Naive thymus-derived CD4-positive, alpha-beta T cell (primary cell): ENCODE data around the gene OXLD1. TPM values are rescaled to one million over a fixed set of nuclear protein-coding genes. Genes with fewer than 3 reads are reported as not detected.
"Not testable (repeated sequence)": the region's sequence is repeated elsewhere in the genome, so short reads cannot be mapped to it uniquely, and the experiment has no call there.

Experiments
- ATAC-seq: fragments of 150-1000 bp; cut with Tn5 transposase; 2 replicates; pipeline ENCODE4 v1.10.0; 2021; ENCODE audit warnings: mild to moderate bottlenecking, moderate library complexity
- CTCF ChIA-PET: fragments of 350-600 bp; sonication (Branson Sonifier 250); formaldehyde crosslinking; loops from one replicate; lab custom pipeline; 2021; ENCODE audit warnings: antibody characterized with exemption; lab: Charles Lee
- POLR2A ChIA-PET: fragments of 350-600 bp; sonication (Branson Sonifier 250); formaldehyde crosslinking; loops from one replicate; lab custom pipeline; 2021; ENCODE audit warnings: antibody characterized with exemption, inconsistent platforms; lab: Charles Lee
- DNase-seq, 9 donors: peaks; one replicate each; pipeline versions ENCODE4 v3.0.0 to v3.0.0-alpha.2; 2020 to 2022; ENCODE audit warnings: mixed read lengths in 1 of 9
- H3K27ac ChIP-seq: one replicate; pipeline ENCODE4 v1.7.0; 2013; ENCODE audit warnings: mild to moderate bottlenecking, low read depth, low read length, moderate library complexity
- H3K27me3 ChIP-seq, 2 donors: one replicate each; pipeline ENCODE4 v1.7.0; 2013; ENCODE audit warnings: low read length in 2 of 2, mild to moderate bottlenecking in 2 of 2, moderate library complexity in 2 of 2; ENCODE audit not compliant: control insufficient read depth in 2 of 2, insufficient read depth in 2 of 2
- H3K36me3 ChIP-seq, 3 experiments: 1 replicate in 2 of 3; 2 replicates in 1 of 3; pipeline ENCODE4 v1.7.0; 2013; ENCODE audit warnings: low read length in 3 of 3, mild to moderate bottlenecking in 3 of 3, moderate library complexity in 1 of 3; ENCODE audit not compliant: insufficient read depth in 3 of 3, control insufficient read depth in 2 of 3
- H3K4me1 ChIP-seq, 2 donors: one replicate each; pipeline ENCODE4 v1.7.0; 2013; ENCODE audit warnings: low read length in 2 of 2, mild to moderate bottlenecking in 2 of 2, moderate library complexity in 1 of 2; ENCODE audit not compliant: control insufficient read depth in 2 of 2, insufficient read depth in 2 of 2
- H3K4me3 ChIP-seq: 2 replicates; pipeline ENCODE4 v1.7.0; 2013; ENCODE audit warnings: mild to moderate bottlenecking, low read length
- H3K9me3 ChIP-seq, 3 experiments: 1 replicate in 2 of 3; 2 replicates in 1 of 3; pipeline ENCODE4 v1.7.0; 2013; ENCODE audit warnings: low read length in 3 of 3; ENCODE audit not compliant: control insufficient read depth in 2 of 3
- H3K27ac Mint-ChIP-seq, 9 donors: one replicate each; pipeline ENCODE4 v1.8.0; 2020 to 2022; ENCODE audit warnings: mixed read lengths in 9 of 9, mild to moderate bottlenecking in 8 of 9, moderate library complexity in 5 of 9, inconsistent platforms in 2 of 9
- H3K27me3 Mint-ChIP-seq, 5 donors: one replicate each; pipeline ENCODE4 v1.8.0; 2021 to 2022; ENCODE audit warnings: mixed read lengths in 5 of 5, mild to moderate bottlenecking in 1 of 5
- H3K36me3 Mint-ChIP-seq, 5 donors: one replicate each; pipeline ENCODE4 v1.8.0; 2020 to 2022; ENCODE audit warnings: mixed read lengths in 5 of 5, mild to moderate bottlenecking in 3 of 5, inconsistent platforms in 1 of 5
- H3K4me1 Mint-ChIP-seq, 7 donors: one replicate each; pipeline ENCODE4 v1.8.0; 2020 to 2022; ENCODE audit warnings: mixed read lengths in 7 of 7, mild to moderate bottlenecking in 3 of 7, inconsistent platforms in 1 of 7
- H3K4me3 Mint-ChIP-seq, 10 donors: one replicate each; pipeline ENCODE4 v1.8.0; 2020 to 2022; ENCODE audit warnings: mild to moderate bottlenecking in 10 of 10, mixed read lengths in 10 of 10, moderate library complexity in 6 of 10, inconsistent platforms in 2 of 10
- H3K9me3 Mint-ChIP-seq, 11 donors: one replicate each; pipeline ENCODE4 v1.8.0; 2020 to 2022; ENCODE audit warnings: mixed read lengths in 11 of 11, mild to moderate bottlenecking in 4 of 11, inconsistent platforms in 1 of 11, moderate library complexity in 1 of 11
- intact Hi-C, 2 donors: fragments of 100-400 bp; cut with micrococcal nuclease; formaldehyde crosslinking; loops; one replicate each; pipeline ENCODE4 v1.15.1; 2023
- microRNA-seq: library from miRNA; unstranded; fragments of <30 nt; microRNA quantifications from one replicate; pipeline ENCODE4 v1.2.0, GENCODE V29; 2022; ENCODE audit warnings: borderline microRNAs expressed
- polyA plus RNA-seq, 2 donors: library from polyadenylated mRNA; unstranded; fragments of 300-500 nt; fragmentation: Illumina TruSeq; gene quantifications; one replicate each; pipeline ENCODE4 v1.2.3, GENCODE V29; 2021
- total RNA-seq, 6 experiments: library from RNA in 5 of 6; stranded (reverse) in 5 of 6; gene quantifications; 1 replicate in 5 of 6; 2 replicates in 1 of 6; pipeline ENCODE4 v1.2.3 and lab custom pipeline; 2021 to 2026

Gene OXLD1
- total and polyA plus RNA-seq, 7 experiments from 2014 or later: 35.9 to 123 (median 58.5) TPM

GRCh38 chr17:81618307-81618706 is 48.1 kb downstream of the OXLD1 start:
- H3K9me3 ChIP-seq, H3K27me3 ChIP-seq, ATAC-seq, intact Hi-C loops, POLR2A ChIA-PET, H3K4me1 ChIP-seq, H3K4me3 Mint-ChIP-seq, H3K27ac Mint-ChIP-seq, H3K9me3 Mint-ChIP-seq, CTCF ChIA-PET, H3K4me3 ChIP-seq, H3K27me3 Mint-ChIP-seq, DNase-seq, H3K27ac ChIP-seq: not testable (repeated sequence)
- H3K36me3 ChIP-seq: peaks cover 10 to 64% (median 18%) of the 10 kb centered on the region in 3 experiments
- H3K4me1 Mint-ChIP-seq: peaks cover 14 to 35% (median 19%) of the 10 kb centered on the region in 7 donors
- H3K36me3 Mint-ChIP-seq: peaks cover 9 to 37% (median 24%) of the 10 kb centered on the region in 5 donors

- CTCF ChIA-PET: no interaction called here
- no peaks in the 10 kb centered on the region for H3K27me3 ChIP-seq
- no peak overlapping the region for H3K27ac ChIP-seq
- H3K9me3 Mint-ChIP-seq: no peaks in the 10 kb centered on the region
- no peak overlapping the region for H3K4me3 Mint-ChIP-seq
- ATAC-seq (no peak), DNase-seq (no peak)
- peaks cover 14 to 39% (median 19%) of the 10 kb centered on the region in 7 donors for H3K4me1 Mint-ChIP-seq
- peaks cover 9 to 42% (median 22%) of the 10 kb centered on the region in 5 donors for H3K36me3 Mint-ChIP-seq
- intact Hi-C loops: no loop called here
- peaks cover 11 to 65% (median 17%) of the 10 kb centered on the region in 3 experiments for H3K36me3 ChIP-seq
- POLR2A ChIA-PET: no interaction called here
- peaks cover 0 to 5% of the 10 kb centered on the region in 2 donors for H3K4me1 ChIP-seq
- no peaks in the 10 kb centered on the region for H3K9me3 ChIP-seq
- H3K27me3 Mint-ChIP-seq: no peaks in the 10 kb centered on the region
- H3K4me3 ChIP-seq: no peak overlapping the region
- H3K27ac Mint-ChIP-seq: peak overlapping the region in 1 of 9 donors; percentile 21
Measured at GRCh38 chr17:81616877-81617276, 49.5 kb downstream of the OXLD1 start.

- Mint-ChIP-seq H3K27me3 (no peaks in the 10 kb centered on the region), H3K4me1 (peaks cover 14 to 38% (median 19%) of the 10 kb centered on the region in 7 donors), H3K9me3 (no peaks in the 10 kb centered on the region), H3K27ac (peak overlapping the region in 5 of 9 donors; percentile 48 to 81 (median 51)), H3K36me3 (peaks cover 5 to 28% (median 11%) of the 10 kb centered on the region in 5 donors), H3K4me3 (no peak overlapping the region)
- ChIA-PET CTCF (interaction anchor here (0.5 to 0.6 kb wide), 3 partner anchors 13 to 47 kb away, joined by 3 to 6 read pairs (median 3); no protein-coding TSS in a partner anchor), POLR2A (no interaction called here)
- no peak overlapping the region for H3K27ac ChIP-seq
- no peaks in the 10 kb centered on the region for H3K27me3 ChIP-seq
- ATAC-seq (no peak), DNase-seq (no peak)
- H3K9me3 ChIP-seq: no peaks in the 10 kb centered on the region
- H3K4me3 ChIP-seq: no peak overlapping the region
- H3K4me1 ChIP-seq: peaks cover 0 to 5% of the 10 kb centered on the region in 2 donors
- intact Hi-C loops: no loop called here
- H3K36me3 ChIP-seq: peaks cover 5 to 57% (median 6%) of the 10 kb centered on the region in 3 experiments
Measured at GRCh38 chr17:81615401-81615930, 50.9 kb downstream of the OXLD1 start.

Small RNAs within 50 kb of the gene (microRNA-seq; reads per million reads assigned to microRNA genes)
- gene MIR6786: not detected

Other genes starting within 250 kb of the OXLD1 start
- 1,000 to 10,000 TPM in 4 of 5 experiments, 100 to 1,000 TPM in 1; 971 to 4,639 (median 1,185) TPM for gene ACTG1, start 153.8 kb downstream of the OXLD1 start, total RNA-seq
- 1,000 to 10,000 TPM; 1,098 to 1,433 TPM for gene ACTG1, start 153.8 kb downstream of the OXLD1 start, polyA plus RNA-seq
- 1 to 10 TPM in 2 of 5 experiments, under 1 TPM in 3; 0.56 to 1.6 (median 0.70) TPM for gene FSCN2, start 138.2 kb downstream of the OXLD1 start, total RNA-seq
- gene FSCN2, start 138.2 kb downstream of the OXLD1 start, polyA plus RNA-seq: not detected
- gene FAAP100, start 114.3 kb downstream of the OXLD1 start, total RNA-seq: 10 to 100 TPM; 28.8 to 57.0 (median 43.6) TPM
- 10 to 100 TPM in 1 of 2 donors, 1 to 10 TPM in 1; 9.0 to 20.1 TPM for gene FAAP100, start 114.3 kb downstream of the OXLD1 start, polyA plus RNA-seq
- 100 to 1,000 TPM in 2 of 5 experiments, 10 to 100 TPM in 3; 77.7 to 125 (median 93.6) TPM for gene NPLOC4, start 29.5 kb downstream of the OXLD1 start, total RNA-seq
- 10 to 100 TPM; 47.8 to 68.6 TPM for gene NPLOC4, start 29.5 kb downstream of the OXLD1 start, polyA plus RNA-seq
- 1 to 10 TPM in 2 of 5 experiments, under 1 TPM in 3; 0.32 to 1.9 (median 0.51) TPM for gene TSPAN10, start 29.4 kb downstream of the OXLD1 start, total RNA-seq
- gene TSPAN10, start 29.4 kb downstream of the OXLD1 start, polyA plus RNA-seq: under 1 TPM; 0.33 to 0.98 TPM
- 10 to 100 TPM in 1 of 5 experiments, 1 to 10 TPM in 4; 1.0 to 28.0 (median 1.9) TPM for gene PDE6G, start 10.1 kb downstream of the OXLD1 start, total RNA-seq
- 1 to 10 TPM; 2.0 to 2.6 TPM for gene PDE6G, start 10.1 kb downstream of the OXLD1 start, polyA plus RNA-seq
- gene CCDC137, start 132 bp upstream of the OXLD1 start, total RNA-seq: 10 to 100 TPM; 16.3 to 33.5 (median 27.1) TPM
- gene CCDC137, start 132 bp upstream of the OXLD1 start, polyA plus RNA-seq: 10 to 100 TPM; 10.0 to 26.0 TPM
- 10 to 100 TPM; 12.0 to 30.6 (median 30.1) TPM for gene ARL16, start 17.2 kb upstream of the OXLD1 start, total RNA-seq
- 10 to 100 TPM; 33.6 to 35.3 TPM for gene ARL16, start 17.2 kb upstream of the OXLD1 start, polyA plus RNA-seq
- 100 to 1,000 TPM; 108 to 174 (median 153) TPM for gene HGS, start 17.4 kb upstream of the OXLD1 start, total RNA-seq
- gene HGS, start 17.4 kb upstream of the OXLD1 start, polyA plus RNA-seq: 10 to 100 TPM; 19.8 to 40.3 TPM
- 10 to 100 TPM; 21.3 to 83.8 (median 26.6) TPM for gene MRPL12, start 36.8 kb upstream of the OXLD1 start, total RNA-seq
- 10 to 100 TPM; 46.3 to 51.7 TPM for gene MRPL12, start 36.8 kb upstream of the OXLD1 start, polyA plus RNA-seq
- gene SLC25A10, start 45.7 kb upstream of the OXLD1 start, total RNA-seq: 10 to 100 TPM in 1 of 5 experiments, 1 to 10 TPM in 4; 4.0 to 27.4 (median 6.2) TPM
- gene SLC25A10, start 45.7 kb upstream of the OXLD1 start, polyA plus RNA-seq: 1 to 10 TPM; 3.4 to 5.2 TPM
- gene GCGR, start 137.5 kb upstream of the OXLD1 start, total RNA-seq: not detected
- gene GCGR, start 137.5 kb upstream of the OXLD1 start, polyA plus RNA-seq: not detected
- gene MCRIP1, start 166.7 kb upstream of the OXLD1 start, total RNA-seq: 10 to 100 TPM; 41.1 to 65.3 (median 53.1) TPM
- 10 to 100 TPM; 44.5 to 59.0 TPM for gene MCRIP1, start 166.7 kb upstream of the OXLD1 start, polyA plus RNA-seq
- gene PPP1R27, start 168.4 kb upstream of the OXLD1 start, total RNA-seq: not detected
- under 1 TPM in 1 of 2 donors, not detected in 1; 0.13 TPM for gene PPP1R27, start 168.4 kb upstream of the OXLD1 start, polyA plus RNA-seq
- gene P4HB, start 193.9 kb upstream of the OXLD1 start, total RNA-seq: 100 to 1,000 TPM; 188 to 568 (median 304) TPM
- 100 to 1,000 TPM; 161 to 224 TPM for gene P4HB, start 193.9 kb upstream of the OXLD1 start, polyA plus RNA-seq
- gene ARHGDIA, start 204.7 kb upstream of the OXLD1 start, total RNA-seq: 100 to 1,000 TPM; 308 to 671 (median 465) TPM
- 100 to 1,000 TPM in 1 of 2 donors, 10 to 100 TPM in 1; 66.5 to 140 TPM for gene ARHGDIA, start 204.7 kb upstream of the OXLD1 start, polyA plus RNA-seq
- gene ALYREF, start 225.0 kb upstream of the OXLD1 start, total RNA-seq: 100 to 1,000 TPM in 1 of 5 experiments, 10 to 100 TPM in 4; 38.3 to 159 (median 83.2) TPM
- 10 to 100 TPM; 28.5 to 31.5 TPM for gene ALYREF, start 225.0 kb upstream of the OXLD1 start, polyA plus RNA-seq
- 100 to 1,000 TPM in 1 of 5 experiments, 10 to 100 TPM in 4; 30.8 to 106 (median 40.5) TPM for gene ANAPC11, start 225.1 kb upstream of the OXLD1 start, total RNA-seq
- 100 to 1,000 TPM; 245 to 278 TPM for gene ANAPC11, start 225.1 kb upstream of the OXLD1 start, polyA plus RNA-seq
- under 1 TPM in 4 of 5 experiments, not detected in 1; 0.29 to 0.59 (median 0.54) TPM for gene NPB, start 235.6 kb upstream of the OXLD1 start, total RNA-seq
- under 1 TPM in 1 of 2 donors, not detected in 1; 0.20 TPM for gene NPB, start 235.6 kb upstream of the OXLD1 start, polyA plus RNA-seq
- 10 to 100 TPM; 17.5 to 43.6 (median 35.2) TPM for gene PCYT2, start 244.8 kb upstream of the OXLD1 start, total RNA-seq
- gene PCYT2, start 244.8 kb upstream of the OXLD1 start, polyA plus RNA-seq: 10 to 100 TPM; 22.4 to 27.0 TPM